Measurements from ENCODE around the gene CA12. TPM values are rescaled to one million over a fixed set of nuclear protein-coding genes. Genes with fewer than 3 reads are reported as not detected.

CA12 gene
- total RNA-seq, 1 experiment from 2014 or later: 2.8 TPM

GRCh38 chr15:63390689-63391088 lies 9.0 kb upstream of the CA12 start:
- POLR2A ChIA-PET: no interaction called here
- Mint-ChIP-seq H3K27ac (no peak overlapping the region), H3K4me3 (no peak overlapping the region), H3K4me1 (peaks cover 9% of the 10 kb centered on the region), H3K27me3 (ENCODE audit: low read depth) (peaks cover 57% of the 10 kb centered on the region), H3K9me3 (peaks cover 5% of the 10 kb centered on the region; the same call in 1 of the 2 replicates), H3K36me3 (0 out of 2 replicates have a peak, but pooled peaks cover 2% of the 10 kb centered on the region)
- no peak for DNase-seq (ENCODE audit: low spot score)
- TF ChIP-seq CDX4 (CRISPR knock-in tag; IDR thresholded peaks at IDR 0.05; ENCODE audit: borderline replicate concordance): no peak
- TF ChIP-seq FOXJ3 (CRISPR knock-in tag; IDR thresholded peaks at IDR 0.05; ENCODE audit: borderline replicate concordance): no peak
- TF ChIP-seq ZNF138 (CRISPR knock-in tag; conservative IDR thresholded peaks at IDR 0.05): no peak
- TF ChIP-seq CTCF (IDR thresholded peaks at IDR 0.05): no peak
- no peak for TF ChIP-seq GTF2I (CRISPR knock-in tag; conservative IDR thresholded peaks at IDR 0.05)
- no peak for TF ChIP-seq PRRX2 (CRISPR knock-in tag; IDR thresholded peaks at IDR 0.05)
- TF ChIP-seq NFATC4 (CRISPR knock-in tag; IDR thresholded peaks at IDR 0.05): no peak
- TF ChIP-seq CBFB (CRISPR knock-in tag; IDR thresholded peaks at IDR 0.05; ENCODE audit: low read depth): no peak
- no peak for TF ChIP-seq NFYB (CRISPR knock-in tag; conservative IDR thresholded peaks at IDR 0.05; ENCODE audit: low read depth)
- TF ChIP-seq ZNF232 (CRISPR knock-in tag; IDR thresholded peaks at IDR 0.05): no peak
- TF ChIP-seq OVOL2 (CRISPR knock-in tag; IDR thresholded peaks at IDR 0.05; ENCODE audit: borderline replicate concordance): no peak
- no peak for TF ChIP-seq E2F5 (CRISPR knock-in tag; IDR thresholded peaks at IDR 0.05)
- TF ChIP-seq E2F1 (CRISPR knock-in tag; IDR thresholded peaks at IDR 0.05): no peak
- no peak for ATAC-seq
- CTCF ChIA-PET: interaction anchor here (0.7 kb wide), 1 partner anchor 1995 kb away, joined by 3 read pairs; no protein-coding TSS in a partner anchor

- ChIA-PET POLR2A (no interaction called here), CTCF (interaction anchor here (0.9 to 1.0 kb wide), 2 partner anchors 10 to 13 kb away, joined by 3 to 4 read pairs; no protein-coding TSS in a partner anchor)
- H3K27ac Mint-ChIP-seq: no peak overlapping the region
- ATAC-seq (no peak; the same call in 1 of the 2 replicates), DNase-seq (ENCODE audit: low spot score) (no peak)
- no peak for TF ChIP-seq ZNF138 (CRISPR knock-in tag; conservative IDR thresholded peaks at IDR 0.05)
- no peak for TF ChIP-seq NR1H2 (CRISPR knock-in tag; IDR thresholded peaks at IDR 0.05)
- no peak for TF ChIP-seq ZNF512 (CRISPR knock-in tag; IDR thresholded peaks at IDR 0.05; ENCODE audit: borderline replicate concordance)
- no peak for TF ChIP-seq ZNF317 (CRISPR knock-in tag; IDR thresholded peaks at IDR 0.05; ENCODE audit: borderline replicate concordance, low read depth)
- no peak for TF ChIP-seq E2F1 (CRISPR knock-in tag; IDR thresholded peaks at IDR 0.05)
- no peak for TF ChIP-seq JUN (CRISPR knock-in tag; IDR thresholded peaks at IDR 0.05)
- peaks cover 6% of the 10 kb centered on the region; the same call in 1 of the 2 replicates for H3K9me3 Mint-ChIP-seq
- no peak overlapping the region for H3K4me3 Mint-ChIP-seq
- H3K36me3 Mint-ChIP-seq: 0 out of 2 replicates have a peak, but pooled peaks cover 2% of the 10 kb centered on the region
- peaks cover 55% of the 10 kb centered on the region for H3K27me3 Mint-ChIP-seq (ENCODE audit: low read depth)
- 0 out of 2 replicates have a peak, but pooled peaks cover 3% of the 10 kb centered on the region for H3K4me1 Mint-ChIP-seq
Observed at GRCh38 chr15:63389902-63390670, 8.4 kb upstream of the CA12 start.
